Muscle of leg (tissue), 11 donors: ENCODE measurements around the gene RERE. TPM values are rescaled to one million over a fixed set of nuclear protein-coding genes. Genes with fewer than 3 reads are reported as not detected.

ENCODE experiments used
- DNase-seq: peaks from one replicate; pipeline ENCODE4 v3.0.0; 2013
- H3K27ac ChIP-seq: one replicate; pipeline ENCODE4 v1.5.1; 2013; ENCODE audit warnings: mild to moderate bottlenecking, low read length, control low read depth
- H3K27me3 ChIP-seq: one replicate; pipeline ENCODE4 v1.6.1; 2013; ENCODE audit warnings: low read length; ENCODE audit not compliant: control insufficient read depth, insufficient read depth
- H3K36me3 ChIP-seq: one replicate; pipeline ENCODE4 v1.6.1; 2013; ENCODE audit warnings: low read length; ENCODE audit not compliant: control insufficient read depth, insufficient read depth
- H3K4me1 ChIP-seq: one replicate; pipeline ENCODE4 v1.6.1; 2013; ENCODE audit warnings: low read length; ENCODE audit not compliant: control insufficient read depth, insufficient read depth
- H3K4me3 ChIP-seq: one replicate; pipeline ENCODE4 v1.5.1; 2013; ENCODE audit warnings: low read length, control low read depth
- H3K9me3 ChIP-seq: replicated peaks from 2 replicates; pipeline ENCODE4 v1.6.1; 2013; ENCODE audit warnings: low read depth, low read length; ENCODE audit not compliant: control insufficient read depth
- WGBS: methylation state at CpG from one replicate; pipeline ENCODE4 v1.1.5; 2013; ENCODE audit warnings: missing lambda C conversion rate; ENCODE audit not compliant: insufficient coverage; 5-methylcytosine and 5-hydroxymethylcytosine counted together
- polyA plus RNA-seq, 8 donors: library from polyadenylated mRNA; unstranded; fragments of 120-200 nt; gene quantifications; one replicate each; pipeline versions ENCODE4 v1.2.1 to v1.2.3, GENCODE V29; 2013; ENCODE audit warnings: inconsistent platforms in 1 of 8, low replicate concordance in 1 of 8; ENCODE audit not compliant: insufficient read length in 8 of 8, insufficient read depth in 1 of 8
- total RNA-seq: library from RNA; stranded (reverse); fragments of 120-200 nt; gene quantifications from one replicate; pipeline ENCODE4 v1.2.4, GENCODE V29; 2013

Gene RERE
- total and polyA plus RNA-seq, 9 donors, result 63.7 to 102 (median 82.8) TPM

DNA sequence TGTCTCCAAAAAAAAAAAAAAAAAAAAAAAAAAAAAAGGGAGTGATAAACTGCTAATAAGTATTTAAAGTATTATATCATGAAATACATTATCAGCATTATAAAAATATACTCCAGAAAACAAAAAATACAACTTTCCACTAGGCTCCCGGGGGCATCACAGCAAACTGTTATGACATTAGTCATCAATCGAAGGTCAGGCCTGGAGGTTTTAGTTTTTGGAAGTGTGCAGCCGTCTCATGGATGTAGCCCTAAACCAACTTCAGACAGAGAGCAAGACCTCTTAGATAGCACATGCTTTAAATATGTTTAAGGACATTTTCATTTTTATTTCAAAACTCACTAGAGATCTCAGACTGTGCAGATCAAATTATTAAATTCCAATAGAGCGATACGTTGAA is 106.3 kb downstream of the RERE start:
- no CpG with 5 or more reads among the region's 5 CpGs for WGBS
- H3K4me3 ChIP-seq, result no peak overlapping the region
- no peaks in the 10 kb centered on the region for H3K27me3 ChIP-seq
- H3K4me1 ChIP-seq, result peaks cover 11% of the 10 kb centered on the region
- H3K36me3 ChIP-seq, result no peaks in the 10 kb centered on the region
- DNase-seq, result peak; percentile 35
- H3K27ac ChIP-seq, result peak overlapping the region; percentile 94
- H3K9me3 ChIP-seq, result no peaks in the 10 kb centered on the region

DNA sequence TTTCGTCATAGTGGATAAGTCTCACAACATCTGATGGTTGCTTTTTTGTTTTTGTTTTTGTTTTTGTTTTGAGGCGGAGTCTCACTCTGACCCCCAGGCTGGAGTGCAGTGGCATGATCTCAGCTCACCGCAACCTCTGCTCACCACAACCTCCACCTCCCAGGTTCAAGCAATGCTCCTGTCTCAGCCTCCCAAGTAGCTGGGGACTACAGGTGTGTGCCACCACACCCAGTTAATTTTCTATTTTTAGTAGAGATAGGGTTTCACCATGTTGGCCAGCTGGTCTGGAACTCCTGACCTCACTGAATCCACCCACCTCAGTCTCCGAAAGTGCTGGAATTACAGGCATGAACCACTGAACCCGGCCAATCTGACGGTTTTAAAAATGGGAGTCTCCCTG is 109.2 kb downstream of the RERE start:
- WGBS, result 93% methylated on average over 3 of the region's 6 CpGs
- Histone ChIP-seq H3K27me3 (no peaks in the 10 kb centered on the region), H3K36me3 (no peaks in the 10 kb centered on the region), H3K4me1 (peaks cover 22% of the 10 kb centered on the region), H3K27ac (no peak overlapping the region), H3K4me3 (no peak overlapping the region), H3K9me3 (no peaks in the 10 kb centered on the region)
- DNase-seq, result no peak

DNA sequence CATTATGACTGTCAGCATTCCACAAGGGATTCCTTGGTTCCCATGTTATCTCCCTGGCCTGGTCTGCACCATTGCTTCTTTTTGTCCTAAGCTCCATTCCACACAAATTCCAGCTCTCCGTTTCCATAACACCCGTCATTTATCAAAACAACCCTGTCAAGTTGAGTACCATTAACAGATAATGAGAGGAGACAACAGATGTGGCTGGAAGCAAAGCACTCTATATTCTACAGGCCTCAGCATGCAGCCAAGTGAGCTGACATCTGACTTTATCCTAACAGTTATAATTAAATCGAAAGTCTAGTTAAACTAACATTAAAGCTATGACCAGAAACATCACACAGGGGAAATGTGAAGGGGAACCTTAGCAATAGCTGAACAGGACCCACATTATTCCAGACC is 110.4 kb downstream of the RERE start:
- WGBS, result no CpG with 5 or more reads among the region's 3 CpGs
- Histone ChIP-seq H3K4me3 (no peak overlapping the region), H3K27me3 (no peaks in the 10 kb centered on the region), H3K27ac (peak overlapping the region; percentile 26), H3K9me3 (no peaks in the 10 kb centered on the region), H3K36me3 (no peaks in the 10 kb centered on the region), H3K4me1 (peaks cover 20% of the 10 kb centered on the region)
- DNase-seq, result peak; percentile 41

DNA sequence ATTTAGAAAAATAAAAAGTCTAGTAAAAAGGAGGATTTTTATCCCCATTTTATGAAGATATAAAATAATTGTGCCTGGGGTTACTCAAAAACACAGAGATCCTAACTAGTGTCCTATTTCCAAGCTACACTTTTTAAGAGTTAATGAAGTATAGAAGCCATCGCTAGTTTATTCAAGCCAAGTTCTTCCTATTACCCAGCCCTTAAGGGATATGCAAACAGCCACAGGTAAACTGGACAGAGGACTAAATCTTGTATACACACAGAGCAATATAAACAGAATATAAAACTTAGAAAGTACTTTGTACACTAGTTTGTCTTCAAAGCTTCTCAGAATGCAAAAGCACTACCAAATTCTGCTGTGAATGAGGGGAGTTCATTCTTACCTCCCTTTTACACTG is 111.1 kb downstream of the RERE start:
- no peaks in the 10 kb centered on the region for H3K9me3 ChIP-seq

DNA sequence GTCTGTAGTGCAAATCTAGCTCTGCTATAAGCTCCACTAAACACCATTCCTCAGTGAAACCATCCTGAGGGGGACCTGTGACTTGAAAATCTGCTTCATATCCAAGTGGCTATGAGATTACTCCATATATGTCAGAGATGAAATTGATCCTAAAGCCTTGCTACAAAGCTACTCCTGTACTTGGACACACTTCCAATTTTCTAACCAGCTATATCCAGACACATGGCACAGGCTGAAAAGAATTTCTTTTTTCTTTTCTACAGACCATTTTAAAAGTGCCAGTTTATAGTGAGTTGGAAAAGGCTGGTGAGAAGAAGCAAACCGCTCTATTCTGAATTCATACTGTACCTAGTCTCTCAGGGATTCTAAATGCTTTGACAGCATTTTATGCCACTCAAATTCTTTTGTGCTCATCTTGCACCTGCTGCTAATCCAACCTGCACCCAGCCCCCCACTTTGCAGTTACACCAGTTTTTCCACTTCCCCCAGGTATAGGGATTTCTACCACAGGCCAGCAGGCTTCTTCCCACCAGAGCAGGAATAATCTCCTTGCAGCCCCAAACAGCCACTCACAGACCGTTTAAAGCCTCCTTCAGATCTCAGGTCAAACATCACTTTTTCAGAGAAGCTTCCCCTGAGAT is 112.5 kb downstream of the RERE start:
- Histone ChIP-seq H3K27me3 (no peaks in the 10 kb centered on the region), H3K9me3 (no peaks in the 10 kb centered on the region), H3K27ac (no peak overlapping the region), H3K4me1 (peaks cover 23% of the 10 kb centered on the region), H3K4me3 (no peak overlapping the region), H3K36me3 (no peaks in the 10 kb centered on the region)
- WGBS, result 33% methylated on average over 1 of the region's 2 CpGs
- no peak for DNase-seq

More for the DNA sequence above, 111.1 kb downstream of the RERE start:
- WGBS, result no CpG with 5 or more reads among the region's 1 CpG
- H3K27me3 ChIP-seq, result no peaks in the 10 kb centered on the region
- H3K4me1 ChIP-seq, result peaks cover 18% of the 10 kb centered on the region
- no peak overlapping the region for H3K27ac ChIP-seq
- H3K36me3 ChIP-seq, result no peaks in the 10 kb centered on the region
- no peak overlapping the region for H3K4me3 ChIP-seq
- DNase-seq, result no peak

DNA sequence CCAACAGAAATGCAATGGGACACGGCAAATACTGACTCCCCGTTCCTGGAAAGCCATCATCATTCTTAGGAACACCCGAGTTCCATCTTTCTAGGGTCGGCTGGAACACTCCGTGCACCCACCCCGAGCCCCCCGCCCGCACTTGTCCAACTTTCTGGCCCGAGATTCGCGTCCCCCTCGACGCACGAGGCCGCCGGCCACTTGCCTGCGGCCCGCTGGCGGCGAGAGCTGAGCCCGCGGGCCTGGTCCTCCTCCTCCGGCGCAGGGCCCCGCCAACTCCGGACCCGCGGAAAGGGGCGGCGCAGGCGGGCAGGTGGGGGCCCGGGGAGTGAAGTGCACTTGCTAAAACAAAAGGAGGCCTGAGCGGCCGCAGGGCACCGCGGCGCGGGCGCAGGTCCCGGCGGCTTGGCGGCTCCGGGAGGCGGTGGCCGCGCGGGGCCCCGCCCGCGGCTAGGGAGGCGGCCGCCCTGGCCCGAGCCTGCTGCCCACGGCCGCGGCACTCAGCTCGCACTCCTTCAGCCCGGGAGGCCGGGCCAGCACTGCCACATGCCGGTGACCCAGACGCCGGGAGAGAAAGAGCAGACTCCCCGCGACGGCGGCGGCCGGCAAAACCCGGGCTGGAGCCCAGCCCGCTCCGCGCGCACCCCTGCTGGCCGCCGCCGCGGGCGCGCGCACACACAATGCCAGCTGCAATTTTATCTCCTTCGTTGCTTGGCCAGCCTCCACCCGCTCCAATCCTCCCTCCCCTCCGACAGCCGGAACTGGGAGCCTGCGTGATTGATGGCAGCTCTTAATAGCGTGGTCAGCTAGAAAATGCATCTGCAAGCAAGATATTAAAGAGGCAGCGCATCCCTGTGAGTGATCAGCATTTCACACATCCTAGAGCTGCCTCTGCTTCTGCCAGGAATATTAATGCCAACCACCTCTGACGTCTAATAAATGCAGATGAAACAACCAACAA is 114.3 kb downstream of the RERE start:
- peak; percentile 96 for DNase-seq
- Histone ChIP-seq H3K4me1 (peaks cover 23% of the 10 kb centered on the region), H3K4me3 (peak overlapping the region; percentile 45), H3K36me3 (no peaks in the 10 kb centered on the region), H3K27me3 (no peaks in the 10 kb centered on the region), H3K9me3 (no peaks in the 10 kb centered on the region), H3K27ac (peak overlapping the region; percentile 87)
- WGBS, result under 1% methylated on average over 67 of the region's 88 CpGs

DNA sequence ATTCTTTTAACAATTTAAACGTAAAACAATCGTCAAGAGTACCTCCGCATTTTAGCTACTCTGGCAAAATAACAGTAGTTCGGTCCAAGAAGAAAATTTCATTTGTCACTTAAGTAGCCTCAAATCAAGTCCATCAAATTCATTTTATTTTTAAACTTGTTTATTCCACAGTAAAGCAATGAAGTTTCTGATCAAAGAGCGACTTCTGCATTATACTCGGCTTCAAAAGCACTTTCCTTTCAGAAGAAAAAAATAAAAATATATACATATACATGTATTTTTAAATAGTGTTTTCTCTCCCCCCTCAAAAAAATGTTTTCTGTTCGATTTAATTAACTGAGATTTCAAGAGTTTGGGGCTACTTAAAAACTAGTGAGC is 115.0 kb downstream of the RERE start:
- Histone ChIP-seq H3K4me3 (peak overlapping the region; percentile 45), H3K4me1 (peaks cover 23% of the 10 kb centered on the region), H3K27ac (peak overlapping the region; percentile 87), H3K27me3 (no peaks in the 10 kb centered on the region), H3K9me3 (no peaks in the 10 kb centered on the region), H3K36me3 (no peaks in the 10 kb centered on the region)
- 8% methylated on average over 4 of the region's 7 CpGs for WGBS
- no peak for DNase-seq

DNA sequence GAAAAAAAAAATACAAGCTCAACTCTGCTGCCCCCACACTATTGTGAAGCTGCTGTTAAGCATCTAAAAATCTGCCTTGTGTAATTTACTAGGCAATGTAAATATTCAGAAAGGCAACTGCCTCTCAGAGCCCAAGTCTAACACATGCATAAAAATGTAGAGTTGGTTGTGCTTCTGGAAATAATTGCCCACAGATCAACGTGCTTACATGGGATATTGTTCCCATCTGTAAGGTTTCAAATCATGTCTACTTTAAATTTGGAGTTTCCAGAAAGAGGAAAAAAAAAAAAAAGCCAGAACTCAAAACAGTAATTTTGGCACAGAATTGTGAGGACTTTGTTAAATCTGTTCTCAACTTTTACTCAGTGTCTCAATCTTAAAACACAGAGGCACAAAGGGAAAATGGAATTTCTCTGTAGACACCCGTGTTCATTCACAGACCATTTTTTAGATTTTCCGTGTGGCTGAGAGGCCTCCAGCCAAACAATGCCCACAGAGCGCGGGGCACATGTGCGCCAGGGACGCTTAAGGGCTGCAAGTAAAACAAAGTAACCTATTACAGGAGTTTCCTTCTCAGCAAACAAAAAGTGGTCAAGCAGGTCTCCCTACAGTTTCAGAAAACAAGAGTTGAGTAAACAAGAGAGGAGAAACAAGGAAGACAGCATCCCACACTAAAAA is 115.5 kb downstream of the RERE start:
- no CpG with 5 or more reads among the region's 7 CpGs for WGBS
- H3K27me3 ChIP-seq, result no peaks in the 10 kb centered on the region
- H3K4me3 ChIP-seq, result peak overlapping the region; percentile 45
- peak; percentile 59 for DNase-seq
- no peaks in the 10 kb centered on the region for H3K9me3 ChIP-seq
- peak overlapping the region; percentile 87 for H3K27ac ChIP-seq
- H3K4me1 ChIP-seq, result peaks cover 18% of the 10 kb centered on the region
- H3K36me3 ChIP-seq, result no peaks in the 10 kb centered on the region

DNA sequence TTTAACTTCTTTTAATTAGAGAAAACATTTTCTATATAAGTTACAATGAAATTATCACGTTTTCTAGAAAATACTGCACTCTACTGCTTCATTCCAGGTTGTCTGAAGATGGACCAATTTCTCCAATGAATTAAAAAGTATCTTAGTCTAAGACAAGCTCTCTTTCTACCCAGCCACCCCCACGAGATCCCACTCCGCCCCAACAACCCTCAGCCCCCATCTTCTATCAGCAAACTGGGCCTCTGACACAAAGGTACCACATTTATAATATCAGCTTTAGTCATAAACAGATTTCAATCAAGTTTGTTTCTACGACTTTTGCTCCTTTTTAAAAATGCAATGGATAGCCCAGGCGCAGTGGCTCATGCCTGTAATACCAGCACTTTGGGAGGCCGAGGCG is 117.8 kb downstream of the RERE start:
- 92% methylated on average over 4 of the region's 7 CpGs for WGBS
- H3K4me3 ChIP-seq, result no peak overlapping the region
- DNase-seq, result no peak
- peaks cover 12% of the 10 kb centered on the region for H3K4me1 ChIP-seq
- H3K27me3 ChIP-seq, result no peaks in the 10 kb centered on the region
- H3K9me3 ChIP-seq, result no peaks in the 10 kb centered on the region
- no peaks in the 10 kb centered on the region for H3K36me3 ChIP-seq
- no peak overlapping the region for H3K27ac ChIP-seq

DNA sequence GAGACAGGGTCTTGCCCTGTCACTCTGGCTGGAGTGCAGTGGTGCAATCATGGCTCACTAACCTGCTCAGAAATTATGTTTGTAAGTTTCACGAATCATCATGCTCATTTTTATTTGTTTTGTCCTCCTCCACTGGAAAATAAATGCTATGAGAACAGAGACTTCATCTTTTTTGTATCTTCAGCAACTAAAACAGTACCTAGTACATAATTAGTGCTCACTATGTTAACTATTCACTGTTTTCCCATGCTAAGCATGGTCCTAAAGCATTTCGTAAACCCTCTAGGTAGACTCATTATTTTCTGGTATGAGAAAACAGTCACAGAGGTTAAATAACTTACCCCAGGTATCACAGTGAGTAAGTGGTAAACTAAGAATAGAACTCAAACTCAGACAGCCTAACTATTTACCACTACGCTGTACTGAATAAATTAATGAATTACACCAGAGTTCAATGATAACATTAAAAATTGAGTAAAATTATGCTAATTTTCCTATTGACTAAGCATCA is 118.4 kb downstream of the RERE start:
- Histone ChIP-seq H3K27me3 (no peaks in the 10 kb centered on the region), H3K4me1 (peaks cover 7% of the 10 kb centered on the region)
- WGBS, result no CpG with 5 or more reads among the region's 3 CpGs

More for the DNA sequence above, 118.4 kb downstream of the RERE start:
- Histone ChIP-seq H3K4me3 (no peak overlapping the region), H3K27ac (no peak overlapping the region), H3K36me3 (no peaks in the 10 kb centered on the region), H3K9me3 (no peaks in the 10 kb centered on the region)
- no peak for DNase-seq
